Bone marrow (tissue), 2 donors: ENCODE measurements around the gene LIMS1.
"Not testable (repeated sequence)": the region's sequence is repeated elsewhere in the genome, so short reads cannot be mapped to it uniquely, and the experiment has no call there.

Experiments used
- DNase-seq, 2 donors: peaks; one replicate each; lab custom pipeline; 2025; lab: John Stamatoyannopoulos, UW

LIMS1 gene

DNA sequence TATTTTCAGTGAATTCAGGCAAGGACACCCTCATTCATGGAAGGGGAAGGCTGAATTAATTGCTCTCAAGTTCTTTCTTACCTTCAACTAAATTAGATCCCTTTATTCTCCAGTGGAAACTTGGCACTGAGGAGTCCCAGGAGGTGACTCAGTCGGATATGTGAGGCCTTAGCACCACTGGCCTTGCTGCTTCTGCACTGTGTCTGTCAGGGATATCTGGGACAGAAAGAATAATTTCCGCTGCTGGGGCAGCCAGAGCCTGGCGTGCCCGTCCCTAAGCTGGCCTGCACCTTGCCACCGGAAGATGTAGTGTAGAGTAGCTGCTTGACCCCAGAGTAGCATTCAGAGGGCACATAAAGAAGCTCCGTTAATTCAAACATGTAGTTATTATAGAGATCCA lies 53.4 kb downstream of the LIMS1 start:
- no peak for DNase-seq

DNA sequence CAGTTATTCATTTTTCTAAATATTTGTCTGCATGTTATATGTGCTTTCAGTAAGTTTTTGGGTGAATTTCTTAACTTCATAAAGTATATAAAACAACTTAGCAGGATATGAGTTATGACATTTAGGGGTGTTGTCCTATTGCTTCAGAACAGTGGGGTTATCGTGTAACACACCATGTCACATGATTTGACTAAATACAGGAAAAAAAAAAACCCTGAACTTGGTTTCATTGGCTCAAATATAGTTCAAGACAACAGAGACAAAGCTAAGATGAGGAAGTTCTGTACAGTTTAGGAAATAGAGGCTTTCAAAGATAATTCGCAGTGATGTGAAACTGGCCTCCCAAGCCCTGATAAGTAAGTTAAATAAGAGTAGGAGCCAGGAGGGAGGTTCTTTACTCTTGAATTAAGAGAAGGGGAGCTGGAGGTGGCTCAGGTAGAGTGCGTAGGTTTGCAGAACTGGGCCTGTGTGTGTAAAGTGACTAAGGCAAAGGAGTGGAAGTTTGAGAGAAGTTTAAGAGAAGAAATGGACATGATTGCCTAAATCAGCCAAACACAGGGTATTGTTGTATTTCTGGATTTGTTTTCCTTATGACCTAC lies 53.9 kb downstream of the LIMS1 start:
- DNase-seq, result peak; percentile 27 to 81

DNA sequence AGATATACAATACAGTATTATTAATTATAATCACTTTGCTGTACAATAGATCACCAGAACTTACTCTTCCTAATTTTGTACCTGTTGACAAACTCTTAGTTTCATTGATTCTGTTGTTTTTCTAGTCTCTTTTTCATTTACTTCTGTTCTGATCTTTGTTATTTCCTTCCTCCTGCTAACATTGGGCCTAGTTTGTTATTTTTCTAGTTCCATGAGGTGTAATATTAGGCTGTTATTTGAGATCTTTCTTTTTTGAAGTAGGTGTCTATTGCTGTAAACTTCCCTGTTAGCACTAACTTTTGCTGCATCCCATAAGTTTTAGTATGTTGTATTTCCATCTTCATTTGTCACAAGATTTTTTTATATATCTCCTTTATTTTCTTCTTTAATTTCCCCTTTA lies 55.1 kb downstream of the LIMS1 start:
- no peak for DNase-seq

DNA sequence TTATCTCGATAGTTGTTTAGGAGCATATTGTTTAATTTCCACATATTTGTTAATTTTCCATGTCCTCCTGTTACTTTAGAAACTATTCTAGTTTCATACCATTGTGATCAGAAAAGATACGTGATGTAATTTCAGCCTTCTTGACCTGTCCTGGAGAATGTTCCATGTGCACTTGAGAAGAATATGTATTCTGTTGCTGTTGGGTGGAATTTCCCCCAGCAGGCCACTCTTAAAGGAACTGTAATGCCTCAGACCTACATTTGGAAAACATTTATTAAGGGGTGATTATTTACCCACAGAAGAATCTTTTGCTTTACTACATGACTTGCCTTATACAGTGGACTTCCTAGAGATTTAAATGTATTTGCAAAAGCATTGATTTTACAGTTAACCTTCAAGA lies 55.5 kb downstream of the LIMS1 start:
- DNase-seq, result no peak

DNA sequence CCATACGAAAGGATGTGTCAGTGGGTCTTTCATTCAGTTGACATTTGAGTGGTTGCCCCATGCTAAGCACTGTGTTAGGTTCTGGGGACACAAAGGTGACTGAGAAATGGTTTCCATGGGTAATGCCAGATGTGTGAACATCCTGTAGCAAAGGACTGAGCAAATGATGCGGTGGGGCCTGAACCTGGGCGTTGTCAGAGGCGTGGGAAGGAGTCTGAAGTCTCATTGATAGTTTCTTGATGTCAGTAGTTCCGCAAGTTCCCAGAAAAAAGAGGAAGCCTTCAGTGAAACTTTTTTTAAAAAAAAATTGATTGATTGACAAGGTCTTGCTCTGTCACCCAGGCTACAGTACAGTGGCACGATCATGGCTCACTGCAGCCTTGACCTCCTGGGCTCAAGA lies 56.9 kb downstream of the LIMS1 start:
- peak in 1 of 2 donors; percentile 42 for DNase-seq

DNA sequence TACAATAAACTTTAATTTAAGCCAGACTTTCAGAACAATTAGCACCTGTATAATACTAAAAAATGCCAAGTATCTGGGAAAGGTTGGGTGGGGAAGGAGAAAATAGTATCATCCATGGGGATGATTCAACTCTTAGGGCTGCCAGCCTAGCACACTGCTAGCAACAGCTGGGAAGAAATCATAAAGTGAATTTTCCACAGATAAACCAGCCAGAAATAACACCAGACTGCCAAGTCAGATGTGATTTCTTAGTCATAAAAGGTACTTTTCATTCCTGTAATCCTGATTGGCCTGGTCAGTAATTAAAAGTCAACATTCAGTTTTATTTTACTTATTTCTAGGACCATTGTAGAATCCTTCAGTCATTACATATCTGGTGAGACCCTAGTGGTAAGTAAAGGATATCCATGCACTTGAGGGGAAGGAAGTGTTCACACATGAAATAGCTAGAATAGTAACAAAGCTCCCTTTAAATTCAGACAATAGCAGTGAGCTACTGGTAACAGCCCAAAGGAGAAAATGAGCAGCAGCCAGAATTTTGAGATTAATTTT lies 59.4 kb downstream of the LIMS1 start:
- peak in 1 of 2 donors; percentile 55 for DNase-seq

DNA sequence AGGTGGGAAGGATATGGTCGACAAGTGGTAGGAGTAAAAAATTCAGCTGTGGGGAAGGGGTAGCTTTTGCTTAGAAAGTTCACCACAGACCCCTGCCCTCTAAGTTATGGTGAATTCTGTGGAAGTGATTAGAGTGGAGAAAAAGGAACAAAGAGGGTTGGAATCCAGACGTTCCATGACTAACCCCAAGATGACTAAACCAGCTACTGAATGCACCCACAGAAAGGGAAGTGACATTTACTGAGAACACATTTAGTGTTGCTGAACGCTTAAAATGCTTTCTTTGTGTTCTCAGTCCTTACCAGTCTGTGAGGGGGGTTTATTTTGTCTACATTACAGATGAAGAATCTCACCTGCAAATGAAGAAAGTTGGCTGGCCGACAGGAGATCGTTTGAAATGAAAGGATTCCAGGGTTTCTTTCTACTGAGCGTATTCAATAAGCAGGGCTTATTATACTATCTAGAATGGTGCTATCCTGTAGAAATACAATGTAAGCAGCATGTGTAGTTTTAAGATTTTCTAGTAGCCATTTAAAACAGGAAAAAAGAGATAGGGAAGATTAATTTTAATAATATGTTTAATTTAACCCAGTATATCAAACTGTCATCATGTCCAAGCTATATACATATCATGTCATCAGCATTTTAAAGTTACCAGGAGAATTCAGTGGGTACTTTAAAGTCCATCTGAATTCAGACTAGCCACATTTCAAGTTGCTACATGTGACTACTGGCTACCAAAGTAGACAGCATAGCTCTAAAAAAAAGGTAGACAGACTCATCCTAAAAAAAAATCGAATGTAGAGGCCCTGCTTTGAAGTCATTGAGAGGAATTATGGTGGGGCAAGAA lies 60.1 kb downstream of the LIMS1 start:
- peak in 1 of 2 donors; percentile 93 for DNase-seq

DNA sequence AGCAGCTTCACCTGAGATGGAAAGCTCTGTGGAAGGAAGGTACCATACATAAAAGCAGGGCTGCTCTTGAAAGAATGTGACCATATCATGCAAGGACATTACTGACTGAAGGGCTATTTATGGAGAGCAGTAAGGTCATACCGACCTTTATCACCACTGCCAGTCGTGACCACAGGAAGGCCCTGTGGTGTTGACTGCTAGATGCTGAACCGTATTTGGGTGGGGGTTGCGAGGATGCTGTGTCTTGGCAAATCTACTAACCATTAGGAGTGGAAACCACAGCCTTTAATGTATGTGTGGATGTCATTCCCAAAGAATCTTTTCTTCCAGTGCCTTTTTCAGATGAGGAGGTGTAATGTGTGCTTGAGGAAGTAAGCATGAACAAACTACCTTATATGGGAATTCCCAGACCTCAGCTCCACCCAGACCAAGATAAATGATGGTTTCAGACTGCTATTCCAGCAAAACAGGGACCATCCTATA lies 60.8 kb downstream of the LIMS1 start:
- DNase-seq, result no peak

DNA sequence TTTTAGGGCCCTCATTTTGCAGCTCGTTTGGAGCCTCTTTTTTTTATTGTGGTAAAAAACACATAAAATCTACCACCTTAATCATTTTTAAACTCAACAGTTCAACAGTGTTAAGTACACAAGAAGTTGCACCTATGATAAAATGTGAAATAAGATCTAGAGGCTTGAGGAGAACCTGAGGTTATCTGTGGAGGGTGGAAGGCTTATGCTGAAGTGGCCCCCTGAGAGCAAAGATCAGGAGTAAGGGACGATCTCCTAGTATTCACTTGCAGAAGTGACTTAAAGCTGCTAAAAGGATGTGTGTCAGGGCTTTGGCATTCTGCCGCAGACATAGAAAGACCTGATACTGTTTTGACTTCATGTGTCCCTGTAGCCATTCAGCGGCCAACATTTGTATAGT lies 61.5 kb downstream of the LIMS1 start:
- not testable (repeated sequence) for DNase-seq

DNA sequence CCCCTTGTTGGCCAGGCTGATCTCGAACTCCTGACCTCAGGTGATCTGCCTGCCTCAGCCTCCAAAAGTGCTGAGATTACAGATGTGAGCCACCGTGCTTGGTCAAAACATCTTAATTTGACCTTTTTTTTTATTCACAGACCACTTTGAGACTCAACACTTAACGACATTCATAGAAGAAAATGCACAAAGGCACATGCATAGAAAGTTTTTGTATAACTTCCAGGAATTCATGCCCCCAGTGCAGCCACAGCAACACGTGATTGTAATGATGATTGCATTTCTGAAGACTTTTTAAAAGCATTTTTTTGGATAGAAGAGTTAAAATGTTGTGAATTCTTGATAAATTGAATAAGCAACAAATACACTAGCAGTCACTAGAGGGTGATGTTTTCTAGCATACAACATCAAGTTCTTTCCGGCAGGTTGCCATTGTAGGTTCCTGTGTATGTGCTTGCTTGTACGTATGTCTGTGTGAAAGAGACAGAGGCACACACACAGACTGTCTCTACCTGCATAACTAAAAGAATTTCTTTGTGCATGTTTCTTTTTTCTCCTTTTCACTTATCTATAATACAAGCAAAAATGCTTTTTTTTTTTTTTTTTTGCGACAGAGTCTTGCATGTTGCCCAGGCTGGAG lies 63.0 kb downstream of the LIMS1 start:
- peak in 1 of 2 donors; percentile 54 for DNase-seq

DNA sequence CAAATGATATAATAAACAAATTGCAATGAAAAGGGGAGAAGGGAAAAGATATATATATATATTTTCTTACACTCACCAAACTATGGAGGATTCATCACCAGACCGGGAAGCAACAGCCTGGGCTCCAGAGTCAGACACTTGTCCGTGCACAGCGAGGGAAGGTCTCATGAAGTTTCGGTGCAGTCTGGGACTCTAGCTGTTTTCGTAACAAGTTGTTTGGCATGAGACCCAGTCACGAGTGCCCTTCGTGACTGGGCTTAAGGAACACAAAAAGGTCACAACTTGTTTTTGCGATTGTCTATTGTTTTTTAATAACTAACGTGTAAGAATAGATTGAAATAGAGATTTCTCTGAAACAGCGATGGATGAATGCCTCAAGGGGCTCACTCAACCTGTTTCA lies 66.9 kb downstream of the LIMS1 start:
- not testable (repeated sequence) for DNase-seq

DNA sequence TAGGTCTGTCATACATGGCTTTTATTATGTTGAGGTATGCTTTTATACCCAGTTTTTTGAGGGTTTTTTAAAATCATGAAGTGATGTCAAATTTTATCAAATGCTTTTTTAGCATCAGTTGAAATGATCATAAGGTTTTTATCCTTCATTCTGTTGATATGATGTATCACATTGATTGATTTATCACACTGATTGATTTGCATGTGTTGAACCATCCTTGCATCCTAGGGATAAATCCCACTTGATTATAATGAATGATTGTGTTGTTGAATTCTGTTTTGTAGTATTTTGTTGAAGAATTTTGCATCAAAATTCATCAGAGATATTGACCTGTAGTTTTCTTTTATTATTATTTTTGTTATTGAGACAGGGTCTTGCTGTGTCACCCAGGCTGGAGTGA lies 68.2 kb downstream of the LIMS1 start:
- DNase-seq, result no peak

DNA sequence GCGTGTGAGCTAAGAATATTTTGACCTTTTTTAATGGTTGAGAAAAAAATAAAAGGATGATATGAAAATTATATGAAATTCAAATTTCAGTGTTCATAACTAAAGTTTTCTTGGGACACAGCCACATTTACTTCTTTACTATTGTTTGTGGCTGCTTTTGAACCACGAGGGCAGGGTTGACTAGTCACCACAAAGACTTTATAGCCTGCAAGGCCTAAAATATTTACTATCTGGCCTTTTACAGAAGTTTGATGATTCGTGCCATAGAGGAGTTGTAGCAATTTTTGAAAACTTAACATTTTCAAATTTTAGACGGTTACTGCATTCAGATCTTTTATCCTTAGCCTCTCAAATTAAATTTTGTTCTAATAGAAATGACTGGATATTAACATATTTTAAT lies 69.9 kb downstream of the LIMS1 start:
- no peak for DNase-seq

DNA sequence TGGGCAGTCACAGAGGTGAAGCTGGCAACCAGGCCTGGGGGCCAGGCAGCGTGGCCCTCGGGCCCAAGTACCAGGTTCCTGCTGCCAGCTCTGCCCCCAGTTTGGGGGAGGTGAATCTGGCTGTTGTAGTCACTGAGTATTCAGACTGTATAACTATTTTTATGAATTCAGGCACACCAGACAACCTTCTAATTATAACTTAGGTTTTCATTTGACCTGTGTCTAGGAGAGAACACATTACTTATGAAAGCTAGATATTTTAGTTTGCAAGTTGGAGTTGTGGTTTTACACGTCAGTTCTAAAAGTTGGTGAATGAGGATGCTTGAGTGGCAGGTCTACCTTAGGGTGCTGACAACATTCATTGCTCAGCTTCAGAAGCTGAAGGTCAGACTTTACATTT lies 71.7 kb downstream of the LIMS1 start:
- DNase-seq, result no peak

DNA sequence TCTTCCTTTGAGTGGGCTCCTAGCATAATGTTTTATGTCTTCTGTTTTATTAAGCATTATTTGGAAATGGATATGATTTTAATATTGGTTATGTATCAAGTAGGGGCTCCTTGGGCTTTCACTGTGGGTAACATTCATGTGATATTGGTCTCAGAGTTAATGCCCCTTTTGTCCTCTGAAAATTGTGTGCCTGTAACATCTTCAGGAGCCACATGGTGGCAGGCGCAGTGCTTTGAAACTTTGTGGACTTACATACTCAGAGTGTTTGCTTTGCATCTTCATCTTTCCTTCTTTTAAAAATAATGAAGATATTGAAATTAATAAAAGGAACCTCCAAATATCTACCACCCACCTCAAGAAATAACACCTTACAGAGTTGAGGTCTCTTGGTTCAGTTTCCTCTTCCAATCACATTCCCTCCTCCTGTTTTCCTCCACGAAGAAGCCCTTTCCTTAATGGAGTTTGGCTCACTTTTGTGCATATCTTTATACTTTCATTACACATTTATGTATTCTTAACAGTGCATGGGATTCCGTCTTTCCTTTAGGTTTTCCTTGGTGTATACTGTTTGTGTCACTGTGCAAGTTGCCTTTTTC lies 73.5 kb downstream of the LIMS1 start:
- DNase-seq, result peak in 1 of 2 donors; percentile 49

DNA sequence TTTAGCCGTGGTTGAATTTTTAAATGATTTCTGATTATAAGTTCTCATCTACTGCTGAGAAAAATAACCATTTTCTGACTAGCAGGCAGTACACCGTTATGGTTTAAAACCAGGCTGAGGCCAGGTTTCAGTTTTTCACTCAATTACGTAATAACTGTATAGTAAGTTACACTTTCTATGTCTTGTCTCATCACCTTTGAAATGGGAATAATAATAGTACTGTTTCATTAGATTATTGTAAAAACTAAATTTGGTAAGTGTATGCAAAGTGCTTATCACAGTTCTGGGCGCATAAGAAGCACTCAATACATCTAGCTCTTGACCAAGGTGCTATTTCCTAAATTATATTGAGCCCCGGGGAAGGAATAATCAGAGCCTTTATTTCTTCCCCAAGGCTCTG lies 76.8 kb downstream of the LIMS1 start:
- DNase-seq, result no peak

DNA sequence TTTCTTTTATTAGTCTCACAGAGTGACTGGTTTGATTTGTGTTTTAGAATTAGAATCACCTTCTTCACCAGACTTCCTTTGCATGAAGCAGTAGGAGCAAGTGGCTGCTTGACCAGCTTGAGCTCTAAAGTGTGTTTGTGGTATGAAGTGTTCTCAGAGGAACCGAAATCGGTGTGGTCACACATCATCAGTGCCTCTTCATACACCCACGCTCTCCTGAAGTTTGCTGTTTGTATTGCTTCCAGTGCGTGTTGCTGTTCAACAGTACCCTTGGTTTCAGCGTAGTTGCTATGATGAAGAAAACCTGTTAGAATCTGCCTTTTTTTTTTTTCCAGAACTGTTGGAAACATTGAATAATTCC lies 77.9 kb downstream of the LIMS1 start:
- DNase-seq, result no peak

DNA sequence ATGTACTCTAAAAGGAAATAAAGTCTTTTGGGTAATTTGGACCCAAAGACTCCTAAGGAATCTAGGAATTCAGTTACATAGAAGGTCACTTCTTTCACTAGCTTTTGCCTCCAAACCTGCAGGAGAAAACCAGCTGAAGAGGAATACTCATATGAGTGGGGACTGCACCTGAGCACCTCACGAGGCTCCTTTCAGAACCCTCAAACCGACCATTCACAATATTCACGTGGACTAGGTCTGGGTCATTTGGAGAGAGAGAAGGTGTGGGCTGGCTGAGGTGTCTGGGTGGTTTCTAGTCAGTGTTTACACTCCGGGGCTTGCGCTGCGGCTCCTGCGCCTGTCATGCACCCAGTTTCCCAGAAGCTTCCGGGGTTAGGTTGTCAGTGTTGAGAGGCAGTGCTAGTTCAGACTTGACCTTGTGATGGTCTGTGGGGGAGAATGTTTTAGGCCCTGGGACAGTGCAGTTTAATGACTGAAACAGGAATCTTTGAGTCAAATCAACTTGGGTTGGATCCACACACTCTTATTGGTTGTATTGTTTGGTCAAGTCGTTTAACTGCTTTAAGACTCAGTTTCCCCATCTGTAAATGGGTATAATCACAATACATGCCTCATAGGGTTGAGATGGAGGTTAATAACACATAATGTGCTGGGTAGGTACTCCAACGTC lies 78.4 kb downstream of the LIMS1 start:
- no peak for DNase-seq

DNA sequence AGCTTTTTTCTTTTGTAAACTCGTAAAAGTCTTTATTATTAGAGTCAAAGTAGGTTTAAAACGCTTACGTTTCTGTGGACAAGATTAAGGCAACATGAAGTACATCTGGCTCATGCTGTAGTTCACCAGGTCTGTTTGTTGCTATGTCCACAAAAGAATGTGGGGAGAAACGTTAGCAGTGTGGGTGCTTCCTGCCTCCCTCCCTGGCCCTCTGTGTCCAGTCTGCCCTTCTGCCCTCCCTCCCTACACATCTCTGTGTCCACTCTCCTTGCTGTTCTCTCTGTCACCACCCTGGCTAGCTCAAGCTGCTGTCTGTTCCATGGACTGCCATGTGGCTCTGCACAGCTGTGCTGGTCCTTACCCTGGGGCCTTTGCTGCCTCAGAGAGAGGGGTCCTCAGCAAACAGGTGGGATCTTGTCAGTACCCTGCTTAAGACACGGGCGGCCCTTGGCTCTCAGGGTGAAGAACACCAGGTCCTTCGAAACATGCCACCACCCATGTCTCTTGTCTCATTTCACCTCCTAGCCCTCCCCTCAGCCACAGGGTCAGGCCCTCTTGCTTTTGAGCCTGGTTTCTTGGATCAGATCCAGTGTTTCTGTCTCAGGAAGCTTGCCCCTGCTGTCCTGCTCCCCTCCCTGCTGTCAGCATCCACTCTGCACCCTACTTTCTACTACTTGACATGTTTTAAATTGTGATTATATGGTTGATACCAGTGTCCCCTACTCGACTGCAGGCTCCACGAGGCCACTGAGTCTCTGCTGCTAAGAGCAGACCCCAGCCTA lies 79.2 kb downstream of the LIMS1 start:
- DNase-seq, result no peak

DNA sequence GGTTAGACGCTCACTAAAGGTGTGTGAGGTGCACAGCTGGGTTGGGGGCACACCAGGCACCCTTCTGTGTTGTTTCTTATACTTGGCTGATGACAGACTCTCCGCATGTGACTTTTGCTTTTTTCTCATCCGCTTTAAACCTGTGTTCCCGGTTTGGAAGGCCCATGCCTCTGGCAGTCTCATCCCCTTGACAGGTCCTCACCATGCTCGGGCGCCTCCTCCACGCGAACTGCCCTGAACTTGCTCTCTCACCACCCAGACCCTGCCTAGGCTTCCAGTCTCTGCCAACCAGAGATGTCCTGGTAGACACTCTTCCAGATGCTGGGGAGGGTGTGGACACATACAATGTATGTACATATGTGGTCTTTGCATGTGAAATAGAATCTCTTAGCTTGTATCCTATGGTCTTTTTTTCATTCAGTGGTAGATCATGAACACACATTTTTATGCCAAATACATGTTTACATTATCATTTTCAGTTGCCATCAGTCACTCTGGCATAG lies 79.8 kb downstream of the LIMS1 start:
- DNase-seq, result no peak

DNA sequence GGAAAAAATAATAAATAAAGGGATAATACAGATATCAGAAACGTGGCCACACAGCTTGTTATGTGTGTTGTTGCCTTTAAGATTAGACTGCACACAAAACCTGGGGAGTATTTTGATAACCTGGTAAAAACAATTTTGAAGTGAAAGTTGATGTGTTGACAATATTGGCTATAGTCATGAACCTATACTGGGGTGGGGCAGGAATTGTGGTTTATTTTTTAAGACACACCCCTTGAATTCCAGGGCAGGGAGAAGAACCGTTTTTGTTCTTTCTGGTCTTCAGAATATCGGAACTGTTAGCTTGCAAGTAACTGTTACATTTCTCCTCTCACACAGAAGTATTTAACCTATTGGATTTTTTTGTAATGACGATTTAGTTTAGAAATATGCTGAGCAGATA lies 80.4 kb downstream of the LIMS1 start:
- no peak for DNase-seq
